SK-N-SH (cell line): ENCODE results near the gene TLL2. TPM values are rescaled to one million over a fixed set of nuclear protein-coding genes. Genes with fewer than 3 reads are reported as not detected.

ENCODE experiments used
- CTCF ChIA-PET: fragments of 300-600, 350-600 bp; formaldehyde crosslinking; extraction: SDS; loops from one replicate; lab custom pipeline; 2021; lab: Yijun Ruan, JAX
- POLR2A ChIA-PET: fragments of 350-600 bp; sonication (Branson Sonifier 250); formaldehyde crosslinking; extraction: SDS; loops from one replicate; lab custom pipeline; 2020; ENCODE audit warnings: antibody characterized with exemption, inconsistent platforms; lab: Yijun Ruan, JAX
- DNase-seq: peaks from one replicate; pipeline ENCODE4 v3.0.0; 2012
- H2AFZ ChIP-seq: fragments of 200-600 bp; sonication (generic); 2 replicates; pipeline ENCODE4 v1.8.1; 2016; ENCODE audit warnings: antibody characterized with exemption, mild to moderate bottlenecking, low read depth
- H3F3A ChIP-seq: fragments of 200-600 bp; sonication (generic); replicated peaks from 2 replicates; pipeline ENCODE3; 2016; ENCODE audit warnings: antibody characterized with exemption, mild to moderate bottlenecking; ENCODE audit not compliant: insufficient read depth
- H3K27ac ChIP-seq, 2 experiments: fragments of 200-500 bp in 1 of 2; fragments of 200-600 bp in 1 of 2; sonication (Bioruptor generic) in 1 of 2; sonication (generic), shearing (Covaris generic) in 1 of 2; 2 replicates each; pipeline versions ENCODE4 v1.5.1 to v1.6.1; 2014 to 2016; ENCODE audit warnings: low read depth in 2 of 2, inconsistent platforms in 1 of 2, low read length in 1 of 2, mild to moderate bottlenecking in 1 of 2, mixed read lengths in 1 of 2
- H3K27me3 ChIP-seq: fragments of 200-600 bp; sonication (generic), shearing (Covaris generic); 2 replicates; pipeline ENCODE4 v1.6.1; 2016; ENCODE audit warnings: mixed run types; ENCODE audit not compliant: insufficient read depth
- H3K36me3 ChIP-seq, 2 experiments: fragments of 200-500 bp in 1 of 2; fragments of 200-600 bp in 1 of 2; sonication (Bioruptor generic) in 1 of 2; sonication (generic) in 1 of 2; replicated peaks in 1 of 2; 2 replicates each; pipeline versions ENCODE3 to v1.5.1; 2014 to 2016; ENCODE audit warnings: low read length in 1 of 2, mild to moderate bottlenecking in 1 of 2; ENCODE audit not compliant: insufficient read depth in 2 of 2, control insufficient read depth in 1 of 2
- H3K4me1 ChIP-seq, 2 experiments: fragments of 200-500 bp in 1 of 2; fragments of 200-600 bp in 1 of 2; sonication (Bioruptor generic) in 1 of 2; sonication (generic), shearing (Covaris generic) in 1 of 2; 2 replicates each; pipeline versions ENCODE4 v1.5.1 to v1.6.1; 2014 to 2016; ENCODE audit warnings: low read depth in 1 of 2, low read length in 1 of 2, mixed run types in 1 of 2; ENCODE audit not compliant: insufficient read depth in 2 of 2, control insufficient read depth in 1 of 2
- H3K4me2 ChIP-seq: fragments of 200-600 bp; sonication (generic), shearing (Covaris generic); 2 replicates; pipeline ENCODE4 v1.6.1; 2017; ENCODE audit warnings: mixed run types
- H3K4me3 ChIP-seq, 2 experiments: fragments of 200-500 bp in 1 of 2; fragments of 200-600 bp in 1 of 2; sonication (Bioruptor generic) in 1 of 2; sonication (generic), shearing (Covaris generic) in 1 of 2; 2 replicates each; pipeline versions ENCODE4 v1.5.1 to v1.8.1; 2014 to 2016; ENCODE audit warnings: low read depth in 2 of 2, inconsistent platforms in 1 of 2, low read length in 1 of 2, mild to moderate bottlenecking in 1 of 2, mixed read lengths in 1 of 2, moderate library complexity in 1 of 2
- H3K79me2 ChIP-seq: fragments of 200-600 bp; sonication (generic); 2 replicates; pipeline ENCODE4 v1.8.1; 2017; ENCODE audit warnings: mild to moderate bottlenecking; ENCODE audit not compliant: insufficient read depth
- H3K9ac ChIP-seq: fragments of 200-600 bp; sonication (generic); 2 replicates; pipeline ENCODE4 v1.6.1; 2017; ENCODE audit warnings: mixed run types
- H3K9me2 ChIP-seq: fragments of 200-600 bp; sonication (generic); 2 replicates; pipeline ENCODE4 v1.6.1; 2017; ENCODE audit warnings: mixed run types
- H3K9me3 ChIP-seq: fragments of 200-600 bp; sonication (generic); 2 replicates; pipeline ENCODE4 v1.6.1; 2017; ENCODE audit warnings: mixed run types, mild to moderate bottlenecking, moderate library complexity
- H4K20me1 ChIP-seq: fragments of 200-600 bp; sonication (generic); 2 replicates; pipeline ENCODE4 v1.6.1; 2017; ENCODE audit warnings: mild to moderate bottlenecking, mixed run types; ENCODE audit not compliant: insufficient read depth
- FOSL2 ChIP-seq: IDR thresholded peaks from 2 replicates; pipeline ENCODE4 v1.4.0; 2012; ENCODE audit warnings: low read depth, mild to moderate bottlenecking, moderate library complexity, borderline replicate concordance
- FOXJ3 ChIP-seq: sonication (generic); formaldehyde crosslinking; IDR thresholded peaks from 2 replicates; pipeline ENCODE4 v1.5.1; 2020; ENCODE audit warnings: mild to moderate bottlenecking, missing genetic modification reagents
- MEF2A ChIP-seq: IDR thresholded peaks from 2 replicates; pipeline ENCODE4 v1.4.0; 2012; ENCODE audit warnings: low read depth, borderline replicate concordance
- MXI1 ChIP-seq: IDR thresholded peaks from 2 replicates; pipeline ENCODE4 v1.6.1; 2012; ENCODE audit warnings: mild to moderate bottlenecking, low read depth, low read length, improper control_type of control experiment
- POLR2AphosphoS5 ChIP-seq: IDR thresholded peaks from 2 replicates; pipeline ENCODE4 v1.6.1; 2012; ENCODE audit warnings: low read depth, low read length
- REST ChIP-seq: IDR thresholded peaks from 2 replicates; pipeline ENCODE4 v1.6.1; 2012; ENCODE audit warnings: mild to moderate bottlenecking, low read depth, low read length, moderate library complexity
- RFX5 ChIP-seq: IDR thresholded peaks from 2 replicates; pipeline ENCODE4 v1.6.1; 2012; ENCODE audit warnings: mild to moderate bottlenecking, improper control_type of control experiment, low read length
- RXRA ChIP-seq: IDR thresholded peaks from 2 replicates; pipeline ENCODE4 v1.4.0; 2012; ENCODE audit warnings: low read depth, mild to moderate bottlenecking, borderline replicate concordance
- TAF1 ChIP-seq: IDR thresholded peaks from 2 replicates; pipeline ENCODE4 v1.6.1; 2012; ENCODE audit warnings: low read depth, mild to moderate bottlenecking, low read length, moderate library complexity, borderline replicate concordance
- ZBTB33 ChIP-seq: IDR thresholded peaks from 2 replicates; pipeline ENCODE4 v1.4.0; 2012; ENCODE audit warnings: low read depth, borderline replicate concordance
- WGBS: methylation state at CpG from one replicate; pipeline ENCODE4 v1.1.6; 2017; ENCODE audit warnings: low lambda C conversion rate; 5-methylcytosine and 5-hydroxymethylcytosine counted together
- polyA plus RNA-seq, 3 experiments: library from polyadenylated mRNA; depleted of rRNA; stranded (reverse); fragments of >200 nt; gene quantifications; 2 replicates each; pipeline ENCODE4 v1.2.3, GENCODE V29; 2012
- TF ChIP-seq, protein P1 (sequence below): fragments of 150-350 bp; IDR thresholded peaks from 2 replicates; pipeline ENCODE4 v1.6.1; 2017; ENCODE audit warnings: antibody characterized with exemption, low read length, low read depth, borderline replicate concordance

Gene TLL2
- polyA plus RNA-seq, 1 of the 3 experiments (the other 2 are of a cell fraction) = 0.36 TPM

DNA sequence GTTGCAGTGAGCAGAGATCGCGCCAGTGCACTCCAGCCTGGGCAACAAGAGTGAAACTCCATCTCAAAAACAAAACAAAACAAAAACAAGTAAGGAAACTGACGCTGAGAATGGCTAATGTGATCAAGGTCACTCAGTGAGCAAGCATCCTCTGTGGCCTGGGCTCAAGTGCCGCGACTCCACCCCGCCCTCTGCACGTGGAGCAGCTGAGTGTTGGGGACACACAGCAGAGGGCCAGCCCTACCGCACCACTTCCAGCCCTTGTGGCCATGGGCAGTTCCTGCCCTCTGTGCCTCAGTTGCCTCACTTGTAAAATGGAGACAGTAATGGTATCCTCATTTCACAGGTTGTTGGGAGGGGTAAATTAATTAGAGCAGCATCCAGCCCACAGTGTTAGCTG, 134.0 kb downstream of the TLL2 start (continued):
- TF ChIP-seq ZBTB33 (no peak), RXRA (no peak), REST (no peak), FOXJ3 (CRISPR knock-in tag) (no peak), FOSL2 (no peak), POLR2AphosphoS5 (no peak), MXI1 (no peak), RFX5 (no peak)
- TF ChIP-seq, protein P1, sequence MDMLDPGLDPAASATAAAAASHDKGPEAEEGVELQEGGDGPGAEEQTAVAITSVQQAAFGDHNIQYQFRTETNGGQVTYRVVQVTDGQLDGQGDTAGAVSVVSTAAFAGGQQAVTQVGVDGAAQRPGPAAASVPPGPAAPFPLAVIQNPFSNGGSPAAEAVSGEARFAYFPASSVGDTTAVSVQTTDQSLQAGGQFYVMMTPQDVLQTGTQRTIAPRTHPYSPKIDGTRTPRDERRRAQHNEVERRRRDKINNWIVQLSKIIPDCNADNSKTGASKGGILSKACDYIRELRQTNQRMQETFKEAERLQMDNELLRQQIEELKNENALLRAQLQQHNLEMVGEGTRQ = no peak

GRCh38 chr10:96378741-96379140, 135.0 kb downstream of the TLL2 start:
- Histone ChIP-seq H3K27me3 (no peaks in the 10 kb centered on the region), H3K4me1 (peaks cover 0 to 15% of the 10 kb centered on the region in 2 experiments; a peak in 2 of 4 replicates), H3F3A (no peaks in the 10 kb centered on the region), H3K4me3 (no peak overlapping the region), H4K20me1 (no peaks in the 10 kb centered on the region), H3K36me3 (no peaks in the 10 kb centered on the region), H3K9ac (no peak overlapping the region), H3K9me3 (no peaks in the 10 kb centered on the region), H3K4me2 (no peak overlapping the region), H3K27ac (no peak overlapping the region), H2AFZ (no peak overlapping the region), H3K9me2 (no peaks in the 10 kb centered on the region), H3K79me2 (no peaks in the 10 kb centered on the region)
- ChIA-PET CTCF (interaction anchor here (1.1 to 6.0 kb wide), 6 partner anchors 8 to 133 kb away, joined by 3 to 103 read pairs (median 12); partner anchors contain the start of gene TLL2), POLR2A (no interaction called here)
- no peak for TF ChIP-seq MEF2A
- TF ChIP-seq RXRA = no peak
- TF ChIP-seq TAF1 = no peak
- DNase-seq = no peak
- 79% methylated on average over 7 of the region's 15 CpGs for WGBS
